Measurements from ENCODE around the gene ADAD2.
"Not testable (repeated sequence)": the region's sequence is repeated elsewhere in the genome, so short reads cannot be mapped to it uniquely, and the experiment has no call there.

ADAD2 gene

GRCh38 chr16:84197466-84198128 is 6.6 kb downstream of the ADAD2 start:
- no peak for DNase-seq

- no peak for DNase-seq
Measured at GRCh38 chr16:84198401-84198800, 7.4 kb downstream of the ADAD2 start.

- no peak for DNase-seq
Measured at GRCh38 chr16:84199097-84199496, 8.1 kb downstream of the ADAD2 start.

GRCh38 chr16:84199861-84200260 is 8.9 kb downstream of the ADAD2 start:
- DNase-seq, result no peak

- DNase-seq, result not testable (repeated sequence)
Measured at GRCh38 chr16:84204551-84204950, 13.6 kb downstream of the ADAD2 start.

- not testable (repeated sequence) for DNase-seq
Measured at GRCh38 chr16:84205123-84205522, 14.2 kb downstream of the ADAD2 start.

- no peak for DNase-seq
Measured at GRCh38 chr16:84205976-84206691, 15.2 kb downstream of the ADAD2 start.

- no peak for DNase-seq
Measured at GRCh38 chr16:84207251-84207650, 16.3 kb downstream of the ADAD2 start.

- no peak for DNase-seq
Measured at GRCh38 chr16:84207879-84208278, 16.9 kb downstream of the ADAD2 start.

- no peak for DNase-seq
Measured at GRCh38 chr16:84209989-84210388, 19.0 kb downstream of the ADAD2 start.

GRCh38 chr16:84212154-84212553 is 21.2 kb downstream of the ADAD2 start:
- DNase-seq, result no peak

GRCh38 chr16:84212631-84213030 is 21.7 kb downstream of the ADAD2 start:
- no peak for DNase-seq

- no peak for DNase-seq
Measured at GRCh38 chr16:84214451-84215066, 23.6 kb downstream of the ADAD2 start.

GRCh38 chr16:84215531-84215930 is 24.6 kb downstream of the ADAD2 start:
- DNase-seq, result no peak

GRCh38 chr16:84216144-84216543 is 25.2 kb downstream of the ADAD2 start:
- not testable (repeated sequence) for DNase-seq

- no peak for DNase-seq
Measured at GRCh38 chr16:84218176-84218823, 27.3 kb downstream of the ADAD2 start.

- no peak for DNase-seq
Measured at GRCh38 chr16:84218956-84219355, 28.0 kb downstream of the ADAD2 start.

GRCh38 chr16:84220851-84221250 is 29.9 kb downstream of the ADAD2 start:
- no peak for DNase-seq

- DNase-seq, result no peak
Measured at GRCh38 chr16:84223456-84223855, 32.5 kb downstream of the ADAD2 start.

GRCh38 chr16:84224554-84224953 is 33.6 kb downstream of the ADAD2 start:
- DNase-seq, result no peak

GRCh38 chr16:84225126-84225525 is 34.2 kb downstream of the ADAD2 start:
- no peak for DNase-seq

GRCh38 chr16:84225571-84225970 is 34.6 kb downstream of the ADAD2 start:
- no peak for DNase-seq

- no peak for DNase-seq
Measured at GRCh38 chr16:84226026-84226425, 35.1 kb downstream of the ADAD2 start.

GRCh38 chr16:84227548-84227947 is 36.6 kb downstream of the ADAD2 start:
- DNase-seq, result no peak
